Naive thymus-derived CD8-positive, alpha-beta T cell (primary cell): ENCODE data around the gene PRKCQ. TPM values are rescaled to one million over a fixed set of nuclear protein-coding genes. Genes with fewer than 3 reads are reported as not detected.

ENCODE experiments used
- ATAC-seq, 2 donors: fragments of 150-1000 bp; cut with Tn5 transposase in 1 of 2; sonication (Bioruptor Pico), chemical (Tn5 transposase) in 1 of 2; 1 replicate in 1 of 2; 2 replicates in 1 of 2; pipeline ENCODE4 v1.10.0; 2021; ENCODE audit warnings: mild to moderate bottlenecking in 2 of 2, moderate library complexity in 2 of 2
- POLR2A ChIA-PET: fragments of 350-600 bp; sonication (Branson Sonifier 250); formaldehyde crosslinking; loops from one replicate; lab custom pipeline; 2021; ENCODE audit warnings: antibody characterized with exemption; lab: Charles Lee
- DNase-seq, 10 donors: peaks; one replicate each; pipeline versions ENCODE4 v3.0.0 to v3.0.0-alpha.2; 2020 to 2022
- H3K27ac Mint-ChIP-seq, 10 donors: one replicate each; pipeline ENCODE4 v1.8.0; 2020 to 2022; ENCODE audit warnings: mild to moderate bottlenecking in 10 of 10, mixed read lengths in 10 of 10, moderate library complexity in 4 of 10, inconsistent platforms in 1 of 10
- H3K27me3 Mint-ChIP-seq, 5 donors: one replicate each; pipeline ENCODE4 v1.8.0; 2021 to 2022; ENCODE audit warnings: mixed read lengths in 5 of 5
- H3K36me3 Mint-ChIP-seq, 3 donors: one replicate each; pipeline ENCODE4 v1.8.0; 2020 to 2022; ENCODE audit warnings: mixed read lengths in 3 of 3, mild to moderate bottlenecking in 2 of 3, inconsistent platforms in 1 of 3
- H3K4me1 Mint-ChIP-seq, 4 donors: one replicate each; pipeline ENCODE4 v1.8.0; 2021 to 2022; ENCODE audit warnings: mixed read lengths in 4 of 4
- H3K4me3 Mint-ChIP-seq, 10 donors: one replicate each; pipeline ENCODE4 v1.8.0; 2020 to 2022; ENCODE audit warnings: mild to moderate bottlenecking in 10 of 10, mixed read lengths in 10 of 10, moderate library complexity in 6 of 10, inconsistent platforms in 1 of 10
- H3K9me3 Mint-ChIP-seq, 9 donors: one replicate each; pipeline ENCODE4 v1.8.0; 2020 to 2022; ENCODE audit warnings: mixed read lengths in 9 of 9, mild to moderate bottlenecking in 3 of 9, inconsistent platforms in 1 of 9, moderate library complexity in 1 of 9
- polyA plus RNA-seq, 3 donors: library from polyadenylated mRNA; unstranded; fragments of 300-500 nt; fragmentation: Illumina TruSeq; gene quantifications; one replicate each; pipeline ENCODE4 v1.2.3, GENCODE V29; 2021
- total RNA-seq, 8 experiments: library from RNA in 2 of 8; stranded (reverse) in 2 of 8; gene quantifications; one replicate each; pipeline ENCODE4 v1.2.3 and lab custom pipeline; 2021 to 2026

The PRKCQ gene
- total RNA-seq: 10 to 100 TPM; 59.3 to 60.0 TPM
- 10 to 100 TPM; 30.9 to 51.6 (median 37.6) TPM for polyA plus RNA-seq
- total RNA-seq (lab: John Stamatoyannopoulos, UW): 82.8 to 186 (median 154) reads per million in 6 experiments

- ATAC-seq (no peak), DNase-seq (peak in 1 of 10 donors; percentile 51)
- H3K9me3 Mint-ChIP-seq: no peaks in the 10 kb centered on the region
- H3K4me1 Mint-ChIP-seq: peaks cover 37 to 68% (median 60%) of the 10 kb centered on the region in 4 donors
- H3K36me3 Mint-ChIP-seq: peaks cover 14 to 29% (median 20%) of the 10 kb centered on the region in 3 donors
- H3K27me3 Mint-ChIP-seq: peaks cover 0 to 5% (median 0%) of the 10 kb centered on the region in 5 donors
- peak within 1 kb of the TSS; percentile 94 to 99 (median 97) for H3K27ac Mint-ChIP-seq
- POLR2A ChIA-PET: interaction anchor here (0.7 to 9.0 kb wide), 11 partner anchors 9 to 378 kb away, joined by 3 to 350 read pairs (median 5); no protein-coding TSS in a partner anchor
- peak within 1 kb of the TSS; percentile 90 to 97 (median 95) for H3K4me3 Mint-ChIP-seq
These were observed at the start of gene PRKCQ for GRCh38 chr10:6579904-6580278. Gene PRKCQ (minus strand): TSS chr10:6580276. CDS start chr10:6515135, 65,141 bp downstream.

GRCh38 chr10:6625428-6625827, 45.4 kb upstream of the PRKCQ start:
- DNase-seq (peak in 3 of 10 donors; percentile 6 to 68 (median 12)), ATAC-seq (peak in 1 of 2 donors; percentile 94)
- no peaks in the 10 kb centered on the region for H3K27me3 Mint-ChIP-seq
- H3K4me3 Mint-ChIP-seq: peak overlapping the region in 7 of 10 donors; percentile 3 to 70 (median 24)
- POLR2A ChIA-PET: interaction anchor here (0.8 to 1.2 kb wide), 4 partner anchors 13 to 24 kb away, joined by 3 to 4 read pairs (median 3); no protein-coding TSS in a partner anchor
- H3K36me3 Mint-ChIP-seq: peaks cover 11 to 55% (median 22%) of the 10 kb centered on the region in 3 donors
- H3K4me1 Mint-ChIP-seq: peaks cover 11 to 22% (median 18%) of the 10 kb centered on the region in 4 donors
- peak overlapping the region in 9 of 10 donors; percentile 5 to 85 (median 61) for H3K27ac Mint-ChIP-seq
- no peaks in the 10 kb centered on the region for H3K9me3 Mint-ChIP-seq

- ATAC-seq (no peak), DNase-seq (no peak)
- Mint-ChIP-seq H3K27ac (peak overlapping the region in 2 of 10 donors; percentile 3 to 57), H3K27me3 (no peaks in the 10 kb centered on the region), H3K36me3 (peaks cover 11 to 61% (median 25%) of the 10 kb centered on the region in 3 donors), H3K9me3 (no peaks in the 10 kb centered on the region), H3K4me1 (peaks cover 11 to 22% (median 16%) of the 10 kb centered on the region in 4 donors), H3K4me3 (no peak overlapping the region)
- POLR2A ChIA-PET: no interaction called here
These were observed 44.3 kb upstream of the PRKCQ start for GRCh38 chr10:6624392-6624791.

- no peak for DNase-seq
- H3K27ac Mint-ChIP-seq: no peak overlapping the region
These were observed 42.8 kb upstream of the PRKCQ start for GRCh38 chr10:6622921-6623320.

GRCh38 chr10:6621536-6621935, 41.5 kb upstream of the PRKCQ start:
- peaks cover 12 to 22% (median 14%) of the 10 kb centered on the region in 4 donors for H3K4me1 Mint-ChIP-seq
- ATAC-seq (no peak), DNase-seq (no peak)
- H3K36me3 Mint-ChIP-seq: peaks cover 5 to 47% (median 27%) of the 10 kb centered on the region in 3 donors
- no peaks in the 10 kb centered on the region for H3K27me3 Mint-ChIP-seq
- H3K4me3 Mint-ChIP-seq: no peak overlapping the region
- POLR2A ChIA-PET: no interaction called here
- no peak overlapping the region for H3K27ac Mint-ChIP-seq
- no peaks in the 10 kb centered on the region for H3K9me3 Mint-ChIP-seq

More at GRCh38 chr10:6622921-6623320, 42.8 kb upstream of the PRKCQ start:
- ATAC-seq: no peak
- Mint-ChIP-seq H3K4me1 (peaks cover 11 to 22% (median 16%) of the 10 kb centered on the region in 4 donors), H3K27me3 (no peaks in the 10 kb centered on the region), H3K4me3 (no peak overlapping the region), H3K9me3 (no peaks in the 10 kb centered on the region), H3K36me3 (peaks cover 11 to 58% (median 25%) of the 10 kb centered on the region in 3 donors)
- POLR2A ChIA-PET: interaction anchor here (1.2 kb wide), 1 partner anchor 16 kb away, joined by 5 read pairs; no protein-coding TSS in a partner anchor

- DNase-seq (no peak), ATAC-seq (no peak)
- peak overlapping the region in 2 of 10 donors; percentile 24 to 25 for H3K27ac Mint-ChIP-seq
- peaks cover 11 to 52% (median 39%) of the 10 kb centered on the region in 3 donors for H3K36me3 Mint-ChIP-seq
- peaks cover 0 to 3% (median 0%) of the 10 kb centered on the region in 9 donors for H3K9me3 Mint-ChIP-seq
- POLR2A ChIA-PET: no interaction called here
- no peaks in the 10 kb centered on the region for H3K27me3 Mint-ChIP-seq
- peaks cover 2 to 5% (median 3%) of the 10 kb centered on the region in 4 donors for H3K4me1 Mint-ChIP-seq
- H3K4me3 Mint-ChIP-seq: no peak overlapping the region
These were observed 39.6 kb upstream of the PRKCQ start for GRCh38 chr10:6619660-6620059.

- Mint-ChIP-seq H3K9me3 (peaks cover 0 to 11% (median 8%) of the 10 kb centered on the region in 9 donors), H3K4me3 (no peak overlapping the region), H3K4me1 (peaks cover 0 to 7% (median 4%) of the 10 kb centered on the region in 4 donors), H3K27me3 (no peaks in the 10 kb centered on the region), H3K27ac (peak overlapping the region in 2 of 10 donors; percentile 38 to 41), H3K36me3 (peaks cover 14 to 49% (median 46%) of the 10 kb centered on the region in 3 donors)
- no peak for DNase-seq
- POLR2A ChIA-PET: interaction anchor here (0.9 to 1.2 kb wide), 2 partner anchors 10 to 15 kb away, joined by 3 to 4 read pairs; no protein-coding TSS in a partner anchor
- ATAC-seq: no peak
These were observed 38.3 kb upstream of the PRKCQ start for GRCh38 chr10:6618340-6618739.

GRCh38 chr10:6617309-6618076, 37.4 kb upstream of the PRKCQ start:
- H3K4me1 Mint-ChIP-seq: peaks cover 3 to 13% (median 9%) of the 10 kb centered on the region in 4 donors

GRCh38 chr10:6615971-6616370, 35.9 kb upstream of the PRKCQ start:
- Mint-ChIP-seq H3K27ac (no peak overlapping the region), H3K4me3 (no peak overlapping the region), H3K27me3 (no peaks in the 10 kb centered on the region), H3K9me3 (peaks cover 3 to 14% (median 8%) of the 10 kb centered on the region in 9 donors), H3K36me3 (peaks cover 18 to 40% (median 36%) of the 10 kb centered on the region in 3 donors), H3K4me1 (peaks cover 11 to 29% (median 23%) of the 10 kb centered on the region in 4 donors)
- ATAC-seq (no peak), DNase-seq (no peak)
- POLR2A ChIA-PET: no interaction called here

More at GRCh38 chr10:6617309-6618076, 37.4 kb upstream of the PRKCQ start:
- Mint-ChIP-seq H3K27me3 (no peaks in the 10 kb centered on the region), H3K36me3 (peaks cover 18 to 48% (median 43%) of the 10 kb centered on the region in 3 donors), H3K27ac (peak overlapping the region in 4 of 10 donors; percentile 22 to 62 (median 42)), H3K9me3 (peaks cover 3 to 14% (median 8%) of the 10 kb centered on the region in 9 donors), H3K4me3 (no peak overlapping the region)
- POLR2A ChIA-PET: no interaction called here
- ATAC-seq (no peak), DNase-seq (no peak)

GRCh38 chr10:6612371-6612770, 32.3 kb upstream of the PRKCQ start:
- Mint-ChIP-seq H3K36me3 (peaks cover 41 to 57% (median 52%) of the 10 kb centered on the region in 3 donors), H3K4me3 (peak overlapping the region in 3 of 10 donors; percentile 3 to 52 (median 3)), H3K27ac (peak overlapping the region in 4 of 10 donors; percentile 18 to 66 (median 59)), H3K27me3 (no peaks in the 10 kb centered on the region), H3K4me1 (peaks cover 13 to 48% (median 47%) of the 10 kb centered on the region in 4 donors), H3K9me3 (peaks cover 5 to 27% (median 14%) of the 10 kb centered on the region in 9 donors)
- ATAC-seq: peak in 1 of 2 donors; percentile 66
- DNase-seq: peak in 1 of 10 donors; percentile 32
- POLR2A ChIA-PET: no interaction called here

- POLR2A ChIA-PET: no interaction called here
- H3K27me3 Mint-ChIP-seq: no peaks in the 10 kb centered on the region
- H3K27ac Mint-ChIP-seq: peak overlapping the region; percentile 10 to 86 (median 28)
- H3K4me1 Mint-ChIP-seq: peaks cover 17 to 61% (median 60%) of the 10 kb centered on the region in 4 donors
- no peak for DNase-seq
- peaks cover 45 to 60% (median 45%) of the 10 kb centered on the region in 3 donors for H3K36me3 Mint-ChIP-seq
- H3K4me3 Mint-ChIP-seq: no peak overlapping the region
- ATAC-seq: no peak
- H3K9me3 Mint-ChIP-seq: peaks cover 5 to 31% (median 17%) of the 10 kb centered on the region in 9 donors
These were observed 30.6 kb upstream of the PRKCQ start for GRCh38 chr10:6610647-6611046.

GRCh38 chr10:6609625-6610024, 29.5 kb upstream of the PRKCQ start:
- DNase-seq: no peak
- Mint-ChIP-seq H3K36me3 (peaks cover 40 to 63% (median 44%) of the 10 kb centered on the region in 3 donors), H3K27me3 (no peaks in the 10 kb centered on the region), H3K9me3 (peaks cover 5 to 31% (median 17%) of the 10 kb centered on the region in 9 donors), H3K4me1 (peaks cover 20 to 68% (median 68%) of the 10 kb centered on the region in 4 donors), H3K27ac (peak overlapping the region in 9 of 10 donors; percentile 11 to 97 (median 44)), H3K4me3 (no peak overlapping the region)
- POLR2A ChIA-PET: interaction anchor here (0.8 kb wide), 1 partner anchor 23 kb away, joined by 3 read pairs; no protein-coding TSS in a partner anchor
- ATAC-seq: no peak
